ENCODE results near the gene TIGD1. TPM values are rescaled to one million over a fixed set of nuclear protein-coding genes. Genes with fewer than 3 reads are reported as not detected.
A peak's percentile ranks its signal among the peaks of the same experiment; 100 is the strongest.

The TIGD1 gene
- polyA plus RNA-seq, 3 donors, result 1.6 to 4.1 (median 2.1) TPM

DNA sequence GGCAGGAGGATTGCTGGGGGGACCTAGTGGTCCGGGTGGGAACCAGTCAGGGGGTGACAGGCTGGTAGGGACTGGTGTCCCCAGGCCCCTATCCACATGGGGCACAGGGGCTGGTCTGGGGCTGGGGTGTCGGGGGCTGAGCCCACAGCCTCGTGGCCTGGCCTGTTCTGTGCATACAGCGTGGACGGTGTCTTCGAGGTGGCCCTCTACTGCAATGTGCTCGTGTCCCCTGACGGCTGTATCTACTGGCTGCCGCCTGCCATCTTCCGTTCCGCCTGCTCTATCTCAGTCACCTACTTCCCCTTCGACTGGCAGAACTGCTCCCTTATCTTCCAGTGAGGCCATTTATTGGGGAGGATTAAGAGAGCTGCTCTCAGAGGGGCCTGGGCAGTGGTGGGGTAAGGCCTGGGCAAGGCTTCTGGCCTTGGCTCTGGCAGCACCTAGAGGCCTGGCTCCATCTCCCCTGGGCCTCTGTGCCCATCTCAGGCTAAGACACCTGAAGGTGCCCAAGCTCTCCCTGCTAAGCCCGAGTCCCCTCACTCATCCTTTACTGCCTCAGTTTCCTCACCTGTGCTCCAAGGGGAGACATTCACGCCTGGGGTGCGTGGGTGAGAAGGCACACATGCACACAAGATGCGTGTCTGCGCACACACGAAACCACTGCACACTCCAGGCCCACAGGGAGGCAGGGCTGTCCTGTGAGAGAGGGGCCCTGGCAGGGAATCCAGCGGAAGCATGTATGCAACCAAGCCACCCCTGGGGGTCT lies 9.0 kb downstream of the TIGD1 start:
- Histone ChIP-seq H3K79me2 (ENCODE audit: insufficient read depth, low read length) (peaks cover 10% of the 10 kb centered on the region), H4K20me1 (ENCODE audit: insufficient read depth, low read length) (peaks cover 19% of the 10 kb centered on the region), H3K9ac (ENCODE audit: insufficient read depth, low read length, poor library complexity, severe bottlenecking) (no peak overlapping the region), H3K4me2 (replicated peaks; ENCODE audit: extremely low read depth, low read length, poor library complexity, severe bottlenecking) (no peak overlapping the region), H3K9me3 (replicated peaks in 1 of 2; ENCODE audit: control insufficient read depth in 1 of 2, insufficient read depth in 1 of 2, low read length in 2 of 2) (peaks cover 2 to 4% of the 10 kb centered on the region in 2 donors), H3K4me1 (ENCODE audit: control insufficient read depth in 1 of 2, insufficient read depth in 2 of 2, low read length in 2 of 2) (peaks cover 38 to 51% of the 10 kb centered on the region in 2 donors), H3K4me3 (replicated peaks in 1 of 3; ENCODE audit: low read depth in 2 of 3, low read length in 3 of 3) (no peak overlapping the region), H2AFZ (ENCODE audit: insufficient read depth, low read depth, low read length, poor library complexity, severe bottlenecking) (no peak overlapping the region), H3K27me3 (ENCODE audit: control insufficient read depth in 2 of 2, insufficient read depth in 2 of 2, low read length in 2 of 2) (no peaks in the 10 kb centered on the region), H3K36me3 (replicated peaks in 1 of 2; ENCODE audit: control insufficient read depth in 1 of 2, insufficient read depth in 2 of 2, low read length in 2 of 2) (no peaks in the 10 kb centered on the region), H3K27ac (ENCODE audit: low read depth in 1 of 2, low read length in 2 of 2) (no peak overlapping the region)
- WGBS (ENCODE audit: insufficient coverage), result 41% methylated on average over 5 of the region's 19 CpGs
- H3K4me1 Mint-ChIP-seq, result peaks cover 35% of the 10 kb centered on the region
- H3K27ac Mint-ChIP-seq, result peak overlapping the region in 2 of 7 donors; percentile 66 to 81
- H3K9me3 Mint-ChIP-seq, result peaks cover 2 to 5% (median 3%) of the 10 kb centered on the region in 7 donors
- peak; percentile 30 to 36 (median 32) for DNase-seq
- peaks cover 5 to 16% (median 9%) of the 10 kb centered on the region in 3 donors for H3K27me3 Mint-ChIP-seq (ENCODE audit: low read depth in 3 of 3)
- TF ChIP-seq, protein P1, sequence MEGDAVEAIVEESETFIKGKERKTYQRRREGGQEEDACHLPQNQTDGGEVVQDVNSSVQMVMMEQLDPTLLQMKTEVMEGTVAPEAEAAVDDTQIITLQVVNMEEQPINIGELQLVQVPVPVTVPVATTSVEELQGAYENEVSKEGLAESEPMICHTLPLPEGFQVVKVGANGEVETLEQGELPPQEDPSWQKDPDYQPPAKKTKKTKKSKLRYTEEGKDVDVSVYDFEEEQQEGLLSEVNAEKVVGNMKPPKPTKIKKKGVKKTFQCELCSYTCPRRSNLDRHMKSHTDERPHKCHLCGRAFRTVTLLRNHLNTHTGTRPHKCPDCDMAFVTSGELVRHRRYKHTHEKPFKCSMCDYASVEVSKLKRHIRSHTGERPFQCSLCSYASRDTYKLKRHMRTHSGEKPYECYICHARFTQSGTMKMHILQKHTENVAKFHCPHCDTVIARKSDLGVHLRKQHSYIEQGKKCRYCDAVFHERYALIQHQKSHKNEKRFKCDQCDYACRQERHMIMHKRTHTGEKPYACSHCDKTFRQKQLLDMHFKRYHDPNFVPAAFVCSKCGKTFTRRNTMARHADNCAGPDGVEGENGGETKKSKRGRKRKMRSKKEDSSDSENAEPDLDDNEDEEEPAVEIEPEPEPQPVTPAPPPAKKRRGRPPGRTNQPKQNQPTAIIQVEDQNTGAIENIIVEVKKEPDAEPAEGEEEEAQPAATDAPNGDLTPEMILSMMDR (IDR thresholded peaks at IDR 0.05), result no peak
- peaks cover 7 to 21% of the 10 kb centered on the region in 2 donors for H3K36me3 Mint-ChIP-seq
- intact Hi-C loops (cut with micrococcal nuclease), result no loop called here
- H3K4me3 Mint-ChIP-seq, result peak overlapping the region in 1 of 2 donors; percentile 64

GRCh38 chr2:232540441-232541041 lies 9.8 kb downstream of the TIGD1 start:
- WGBS (ENCODE audit: insufficient coverage), result 91% methylated on average over 12 of the region's 17 CpGs
- H3K9me3 ChIP-seq (replicated peaks in 1 of 2; ENCODE audit: control insufficient read depth in 1 of 2, insufficient read depth in 1 of 2, low read length in 2 of 2), result peaks cover 7% of the 10 kb centered on the region in 2 donors
- H3K4me3 ChIP-seq (replicated peaks in 1 of 3; ENCODE audit: low read depth in 2 of 3, low read length in 3 of 3), result no peak overlapping the region
- Mint-ChIP-seq H3K4me3 (no peak overlapping the region), H3K4me1 (peaks cover 27% of the 10 kb centered on the region), H3K9me3 (peaks cover 7 to 11% (median 9%) of the 10 kb centered on the region in 7 donors), H3K27me3 (ENCODE audit: low read depth in 3 of 3) (peaks cover 9 to 16% (median 12%) of the 10 kb centered on the region in 3 donors), H3K36me3 (peaks cover 6 to 18% of the 10 kb centered on the region in 2 donors), H3K27ac (no peak overlapping the region)
- H3K36me3 ChIP-seq (replicated peaks in 1 of 2; ENCODE audit: control insufficient read depth in 1 of 2, insufficient read depth in 2 of 2, low read length in 2 of 2), result no peaks in the 10 kb centered on the region
- no peak overlapping the region for H3K9ac ChIP-seq (ENCODE audit: insufficient read depth, low read length, poor library complexity, severe bottlenecking)
- no peaks in the 10 kb centered on the region for H3K27me3 ChIP-seq (ENCODE audit: control insufficient read depth in 2 of 2, insufficient read depth in 2 of 2, low read length in 2 of 2)
- no peak overlapping the region for H2AFZ ChIP-seq (ENCODE audit: insufficient read depth, low read depth, low read length, poor library complexity, severe bottlenecking)
- intact Hi-C loops (cut with micrococcal nuclease), result no loop called here
- DNase-seq, result no peak
- H4K20me1 ChIP-seq (ENCODE audit: insufficient read depth, low read length), result peaks cover 10% of the 10 kb centered on the region
- peaks cover 2% of the 10 kb centered on the region for H3K79me2 ChIP-seq (ENCODE audit: insufficient read depth, low read length)
- TF ChIP-seq, protein P1 (IDR thresholded peaks at IDR 0.05), result no peak
- H3K4me1 ChIP-seq (ENCODE audit: control insufficient read depth in 1 of 2, insufficient read depth in 2 of 2, low read length in 2 of 2), result peaks cover 31 to 43% of the 10 kb centered on the region in 2 donors
- no peak overlapping the region for H3K27ac ChIP-seq (ENCODE audit: low read depth in 1 of 2, low read length in 2 of 2)
- H3K4me2 ChIP-seq (replicated peaks; ENCODE audit: extremely low read depth, low read length, poor library complexity, severe bottlenecking), result no peak overlapping the region
